PFSK-1 (cell line): ENCODE data around the gene RHBDL3.

Source experiments
- FOXP2 ChIP-seq: optimal IDR thresholded peaks from 2 replicates; pipeline ENCODE3; 2011; ENCODE audit warnings: borderline replicate concordance, control low read depth, inconsistent platforms; ENCODE audit not compliant: insufficient read depth; ENCODE audit errors: extremely low read length, extremely low read depth
- POLR2AphosphoS5 ChIP-seq: IDR thresholded peaks from 2 replicates; pipeline ENCODE4 v1.6.1; 2012; ENCODE audit warnings: low read depth, mild to moderate bottlenecking, control low read depth, low read length, moderate library complexity
- SIN3A ChIP-seq: IDR thresholded peaks from 2 replicates; pipeline ENCODE4 v1.6.1; 2012; ENCODE audit warnings: mild to moderate bottlenecking, low read length, moderate library complexity, borderline replicate concordance; ENCODE audit not compliant: insufficient read depth
- TAF1 ChIP-seq: IDR thresholded peaks from 2 replicates; pipeline ENCODE4 v1.6.1; 2012; ENCODE audit warnings: low read length, control low read depth, borderline replicate concordance; ENCODE audit not compliant: insufficient read depth
- TF ChIP-seq, protein P1 (sequence below), 2 experiments: IDR thresholded peaks; 2 replicates each; pipeline versions ENCODE4 v1.6.1 to v1.8.0; 2011 to 2012; ENCODE audit warnings: low read depth in 2 of 2, low read length in 2 of 2, control low read depth in 1 of 2, inconsistent platforms in 1 of 2, mild to moderate bottlenecking in 1 of 2, moderate library complexity in 1 of 2; ENCODE audit not compliant: insufficient read depth in 1 of 2

Gene RHBDL3

DNA sequence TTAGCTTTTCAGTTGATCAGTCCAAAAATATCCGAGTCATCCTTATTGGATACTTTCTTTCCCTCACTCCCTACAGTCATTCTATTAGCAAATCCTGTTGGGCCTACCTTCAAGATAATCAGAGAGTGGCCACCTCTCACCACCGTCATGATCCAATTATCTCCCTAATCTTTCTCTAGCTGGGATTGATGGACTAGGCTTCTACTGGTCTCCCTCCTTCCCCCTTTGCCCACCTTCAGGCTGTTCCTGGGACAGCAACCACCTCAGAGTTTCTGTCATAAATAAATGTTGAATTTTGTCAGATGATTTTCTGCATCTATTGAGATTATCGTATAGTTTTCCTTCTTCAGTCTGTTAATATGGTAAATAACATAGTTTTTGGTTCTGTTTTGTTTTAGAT, 16.2 kb upstream of the RHBDL3 start:
- TF ChIP-seq SIN3A (no peak), POLR2AphosphoS5 (no peak), FOXP2 (no peak), TAF1 (no peak)
- TF ChIP-seq, protein P1, sequence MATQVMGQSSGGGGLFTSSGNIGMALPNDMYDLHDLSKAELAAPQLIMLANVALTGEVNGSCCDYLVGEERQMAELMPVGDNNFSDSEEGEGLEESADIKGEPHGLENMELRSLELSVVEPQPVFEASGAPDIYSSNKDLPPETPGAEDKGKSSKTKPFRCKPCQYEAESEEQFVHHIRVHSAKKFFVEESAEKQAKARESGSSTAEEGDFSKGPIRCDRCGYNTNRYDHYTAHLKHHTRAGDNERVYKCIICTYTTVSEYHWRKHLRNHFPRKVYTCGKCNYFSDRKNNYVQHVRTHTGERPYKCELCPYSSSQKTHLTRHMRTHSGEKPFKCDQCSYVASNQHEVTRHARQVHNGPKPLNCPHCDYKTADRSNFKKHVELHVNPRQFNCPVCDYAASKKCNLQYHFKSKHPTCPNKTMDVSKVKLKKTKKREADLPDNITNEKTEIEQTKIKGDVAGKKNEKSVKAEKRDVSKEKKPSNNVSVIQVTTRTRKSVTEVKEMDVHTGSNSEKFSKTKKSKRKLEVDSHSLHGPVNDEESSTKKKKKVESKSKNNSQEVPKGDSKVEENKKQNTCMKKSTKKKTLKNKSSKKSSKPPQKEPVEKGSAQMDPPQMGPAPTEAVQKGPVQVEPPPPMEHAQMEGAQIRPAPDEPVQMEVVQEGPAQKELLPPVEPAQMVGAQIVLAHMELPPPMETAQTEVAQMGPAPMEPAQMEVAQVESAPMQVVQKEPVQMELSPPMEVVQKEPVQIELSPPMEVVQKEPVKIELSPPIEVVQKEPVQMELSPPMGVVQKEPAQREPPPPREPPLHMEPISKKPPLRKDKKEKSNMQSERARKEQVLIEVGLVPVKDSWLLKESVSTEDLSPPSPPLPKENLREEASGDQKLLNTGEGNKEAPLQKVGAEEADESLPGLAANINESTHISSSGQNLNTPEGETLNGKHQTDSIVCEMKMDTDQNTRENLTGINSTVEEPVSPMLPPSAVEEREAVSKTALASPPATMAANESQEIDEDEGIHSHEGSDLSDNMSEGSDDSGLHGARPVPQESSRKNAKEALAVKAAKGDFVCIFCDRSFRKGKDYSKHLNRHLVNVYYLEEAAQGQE (IDR thresholded peaks at IDR 0.05; ENCODE audit: insufficient read depth in 1 of 2, low read depth in 2 of 2, low read length in 2 of 2): no peak

- no peak for TF ChIP-seq SIN3A
- no peak for TF ChIP-seq TAF1
- no peak for TF ChIP-seq POLR2AphosphoS5
- TF ChIP-seq, protein P1 (IDR thresholded peaks at IDR 0.05; ENCODE audit: insufficient read depth in 1 of 2, low read depth in 2 of 2, low read length in 2 of 2): no peak
- no peak for TF ChIP-seq FOXP2
Observed at GRCh38 chr17:32253117-32253611, 12.5 kb upstream of the RHBDL3 start.

DNA sequence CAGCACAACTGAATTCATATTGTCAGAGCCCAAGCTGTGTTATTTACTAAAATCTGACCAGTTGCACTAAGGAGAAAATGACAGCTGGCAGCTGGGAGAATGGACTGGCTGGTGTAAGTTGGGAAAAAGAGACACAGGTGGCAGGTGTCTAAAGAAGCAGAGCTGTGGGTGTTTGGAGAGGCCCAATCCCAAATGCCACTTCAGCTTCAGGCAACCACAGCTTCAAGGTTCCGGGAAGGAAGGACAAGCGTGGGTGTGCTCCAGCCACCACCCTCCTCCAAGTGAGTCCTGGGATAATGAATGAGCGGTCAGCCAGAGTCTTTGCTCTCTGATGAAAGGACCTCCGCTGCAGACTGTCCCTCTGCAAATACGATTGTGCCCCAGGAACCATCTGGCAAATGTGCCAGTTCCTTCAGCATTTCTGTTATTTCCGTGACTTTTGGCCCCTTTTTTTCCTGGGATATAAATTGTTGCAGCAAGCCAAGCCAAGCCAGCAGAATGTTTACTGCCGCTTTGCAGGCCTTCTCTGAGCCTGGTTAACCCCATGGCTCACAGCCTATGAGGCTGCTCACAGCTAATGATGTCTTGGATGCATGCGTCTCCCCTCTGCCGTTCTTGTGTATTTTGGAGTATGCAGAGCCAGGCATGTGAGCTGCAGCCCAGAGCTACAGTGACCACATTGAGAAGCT, 9.5 kb upstream of the RHBDL3 start:
- no peak for TF ChIP-seq SIN3A
- TF ChIP-seq FOXP2: no peak
- TF ChIP-seq TAF1: no peak
- no peak for TF ChIP-seq POLR2AphosphoS5
- TF ChIP-seq, protein P1 (IDR thresholded peaks at IDR 0.05; ENCODE audit: insufficient read depth in 1 of 2, low read depth in 2 of 2, low read length in 2 of 2): no peak

DNA sequence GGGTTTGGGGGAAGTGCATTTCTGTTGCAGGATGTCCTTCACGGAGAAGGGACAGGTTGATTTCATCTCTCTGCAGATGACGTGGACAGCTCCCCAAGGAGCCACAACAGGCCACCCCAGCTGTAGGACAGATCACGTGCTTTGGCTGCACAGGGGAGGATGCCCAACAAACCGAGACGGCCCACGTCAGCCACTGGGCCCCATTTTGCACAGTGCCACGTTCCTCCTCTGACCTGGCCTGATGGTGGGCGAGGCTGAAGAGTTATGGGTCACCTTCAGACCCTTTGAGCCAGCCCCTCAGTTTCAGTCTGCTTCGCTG, 9.0 kb upstream of the RHBDL3 start:
- TF ChIP-seq TAF1 (no peak), POLR2AphosphoS5 (no peak), FOXP2 (no peak), SIN3A (no peak)
- TF ChIP-seq, protein P1 (IDR thresholded peaks at IDR 0.05; ENCODE audit: insufficient read depth in 1 of 2, low read depth in 2 of 2, low read length in 2 of 2): peak in 1 of 2 experiments; percentile 47; a peak in 1 of 4 replicates
